WTC11 (cell line): Measurements from ENCODE around the gene IRF2. TPM values are rescaled to one million over a fixed set of nuclear protein-coding genes. Genes with fewer than 3 reads are reported as not detected.

Experiments
- ATAC-seq: fragments of 200-7000 bp; cut with Tn5 transposase; 2 replicates; pipeline ENCODE4 v1.10.0; 2021; ENCODE audit warnings: mild to moderate bottlenecking, moderate library complexity
- CTCF ChIA-PET: fragments of 300-600 bp; sonication (Branson Sonifier 250); formaldehyde crosslinking; loops from one replicate; lab custom pipeline; 2021; ENCODE audit warnings: antibody characterized with exemption; lab: Charles Lee
- POLR2A ChIA-PET: fragments of 350-600 bp; sonication (Branson Sonifier 250); formaldehyde crosslinking; loops from one replicate; lab custom pipeline; 2021; ENCODE audit warnings: antibody characterized with exemption; lab: Charles Lee
- DNase-seq: peaks from one replicate; pipeline ENCODE4 v3.0.0; 2021; ENCODE audit warnings: low spot score
- H3K27ac Mint-ChIP-seq: 2 replicates; pipeline ENCODE4 v1.8.0; 2021; ENCODE audit warnings: mixed read lengths
- H3K27me3 Mint-ChIP-seq: 2 replicates; pipeline ENCODE4 v1.8.0; 2021; ENCODE audit warnings: low read depth, mild to moderate bottlenecking, moderate library complexity, mixed read lengths
- H3K36me3 Mint-ChIP-seq: 2 replicates; pipeline ENCODE4 v1.8.0; 2021; ENCODE audit warnings: mixed read lengths
- H3K4me1 Mint-ChIP-seq: 2 replicates; pipeline ENCODE4 v1.8.0; 2022; ENCODE audit warnings: mixed read lengths
- H3K4me3 Mint-ChIP-seq: 2 replicates; pipeline ENCODE4 v1.8.0; 2021; ENCODE audit warnings: mild to moderate bottlenecking, moderate library complexity, mixed read lengths
- H3K9me3 Mint-ChIP-seq: 2 replicates; pipeline ENCODE4 v1.8.0; 2021; ENCODE audit warnings: mixed read lengths
- ATF2 ChIP-seq: sonication (generic); formaldehyde crosslinking; IDR thresholded peaks from 2 replicates; pipeline ENCODE4 v1.8.1; 2022; ENCODE audit warnings: low read depth, missing genetic modification reagents, borderline replicate concordance
- CBFB ChIP-seq: sonication (generic); formaldehyde crosslinking; IDR thresholded peaks from 2 replicates; pipeline ENCODE4 v1.8.1; 2022; ENCODE audit warnings: mild to moderate bottlenecking, low read depth, missing genetic modification reagents
- CDX4 ChIP-seq: fragments of 250-450 bp; sonication (Bioruptor Pico); IDR thresholded peaks from 2 replicates; pipeline ENCODE4 v1.9.0; 2021; ENCODE audit warnings: moderate library complexity, mild to moderate bottlenecking, inconsistent platforms, borderline replicate concordance
- ESRRA ChIP-seq: sonication (generic); formaldehyde crosslinking; IDR thresholded peaks from 2 replicates; pipeline ENCODE4 v1.8.1; 2022; ENCODE audit warnings: mild to moderate bottlenecking, missing genetic modification reagents, borderline replicate concordance
- KAT7 ChIP-seq: sonication (generic); formaldehyde crosslinking; IDR thresholded peaks from 2 replicates; pipeline ENCODE4 v1.8.1; 2023; ENCODE audit warnings: missing genetic modification reagents, mild to moderate bottlenecking, borderline replicate concordance
- MLX ChIP-seq: sonication (generic); formaldehyde crosslinking; IDR thresholded peaks from 2 replicates; pipeline ENCODE4 v1.8.1; 2023; ENCODE audit warnings: mild to moderate bottlenecking, missing genetic modification reagents, moderate library complexity
- PRRX2 ChIP-seq: fragments of 250-450 bp; sonication (Bioruptor Pico); IDR thresholded peaks from 2 replicates; pipeline ENCODE4 v1.8.0; 2021; ENCODE audit warnings: mild to moderate bottlenecking
- SMAD3 ChIP-seq: sonication (generic); formaldehyde crosslinking; IDR thresholded peaks from 2 replicates; pipeline ENCODE4 v1.8.0; 2022; ENCODE audit warnings: missing genetic modification reagents, mild to moderate bottlenecking, borderline replicate concordance
- TCF7 ChIP-seq: sonication (generic); formaldehyde crosslinking; IDR thresholded peaks from 2 replicates; pipeline ENCODE4 v1.8.0; 2022; ENCODE audit warnings: mild to moderate bottlenecking, low read depth, missing genetic modification reagents, moderate library complexity
- TP53 ChIP-seq: sonication (generic); formaldehyde crosslinking; IDR thresholded peaks from 2 replicates; pipeline ENCODE4 v1.8.1; 2023; ENCODE audit warnings: mild to moderate bottlenecking, missing genetic modification reagents
- ZBTB43 ChIP-seq: sonication (generic); formaldehyde crosslinking; IDR thresholded peaks from 2 replicates; pipeline ENCODE4 v1.8.1; 2023; ENCODE audit warnings: mild to moderate bottlenecking, missing genetic modification reagents
- total RNA-seq: library from RNA; stranded (reverse); gene quantifications from 3 replicates; pipeline ENCODE4 v1.2.3, GENCODE V29; 2021
- TF ChIP-seq, protein P1 (sequence below): sonication (generic); formaldehyde crosslinking; IDR thresholded peaks from 2 replicates; pipeline ENCODE4 v1.8.0; 2022; ENCODE audit warnings: mild to moderate bottlenecking, missing genetic modification reagents
- TF ChIP-seq, protein P2 (sequence below): sonication (generic); formaldehyde crosslinking; IDR thresholded peaks from 2 replicates; pipeline ENCODE4 v1.8.0; 2022; ENCODE audit warnings: mild to moderate bottlenecking, missing genetic modification reagents
- TF ChIP-seq, protein P3 (sequence below): fragments of 250-450 bp; sonication (Bioruptor Pico); IDR thresholded peaks from 2 replicates; pipeline ENCODE4 v1.8.0; 2021; ENCODE audit warnings: mild to moderate bottlenecking
- TF ChIP-seq, protein P4 (sequence below): sonication (generic); formaldehyde crosslinking; IDR thresholded peaks from 2 replicates; pipeline ENCODE4 v1.8.0; 2023; ENCODE audit warnings: missing genetic modification reagents, mild to moderate bottlenecking, borderline replicate concordance
- TF ChIP-seq, protein P5 (sequence below): sonication (generic); formaldehyde crosslinking; IDR thresholded peaks from 2 replicates; pipeline ENCODE4 v1.8.1; 2022; ENCODE audit warnings: missing genetic modification reagents, borderline replicate concordance

The IRF2 gene
- total RNA-seq, 1 experiment from 2014 or later, result 11.8 TPM

GRCh38 chr4:184499996-184500395 is 25.6 kb upstream of the IRF2 start (continued):
- TF ChIP-seq, protein P1, sequence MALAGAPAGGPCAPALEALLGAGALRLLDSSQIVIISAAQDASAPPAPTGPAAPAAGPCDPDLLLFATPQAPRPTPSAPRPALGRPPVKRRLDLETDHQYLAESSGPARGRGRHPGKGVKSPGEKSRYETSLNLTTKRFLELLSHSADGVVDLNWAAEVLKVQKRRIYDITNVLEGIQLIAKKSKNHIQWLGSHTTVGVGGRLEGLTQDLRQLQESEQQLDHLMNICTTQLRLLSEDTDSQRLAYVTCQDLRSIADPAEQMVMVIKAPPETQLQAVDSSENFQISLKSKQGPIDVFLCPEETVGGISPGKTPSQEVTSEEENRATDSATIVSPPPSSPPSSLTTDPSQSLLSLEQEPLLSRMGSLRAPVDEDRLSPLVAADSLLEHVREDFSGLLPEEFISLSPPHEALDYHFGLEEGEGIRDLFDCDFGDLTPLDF (CRISPR knock-in tag), result no peak
- TF ChIP-seq, protein P2, sequence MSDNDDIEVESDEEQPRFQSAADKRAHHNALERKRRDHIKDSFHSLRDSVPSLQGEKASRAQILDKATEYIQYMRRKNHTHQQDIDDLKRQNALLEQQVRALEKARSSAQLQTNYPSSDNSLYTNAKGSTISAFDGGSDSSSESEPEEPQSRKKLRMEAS, result no peak
- TF ChIP-seq TP53 (CRISPR knock-in tag), result no peak
- TF ChIP-seq ZBTB43, result no peak
- no peak for TF ChIP-seq KAT7 (CRISPR knock-in tag)
- TF ChIP-seq MLX (CRISPR knock-in tag), result no peak
- TF ChIP-seq CBFB (CRISPR knock-in tag), result no peak
- no peak for TF ChIP-seq TCF7 (CRISPR knock-in tag)
- no peak for TF ChIP-seq SMAD3 (CRISPR knock-in tag)
- no peak for TF ChIP-seq CDX4
- no peak for TF ChIP-seq ATF2 (CRISPR knock-in tag)
- no peak for TF ChIP-seq PRRX2 (CRISPR knock-in tag)

DNA sequence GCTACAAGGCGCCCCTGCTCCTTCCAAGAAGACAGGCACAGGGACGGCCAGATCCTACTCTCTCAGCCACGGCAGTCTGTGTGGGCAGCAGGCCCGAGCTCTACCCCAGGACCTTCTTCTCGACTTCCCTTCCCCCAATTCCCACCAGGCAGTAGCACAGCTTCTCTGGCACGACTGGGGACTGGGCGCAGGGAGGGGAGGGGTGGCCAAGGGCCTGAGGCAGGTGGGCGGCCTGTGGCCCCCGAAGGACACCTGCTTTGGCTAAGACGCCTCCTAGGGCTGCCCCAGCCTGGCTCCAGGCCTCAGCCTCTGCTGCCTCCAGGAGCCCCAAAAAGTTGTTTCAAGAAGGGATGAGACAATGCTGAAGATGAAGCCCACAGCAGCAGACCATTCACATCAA is 24.2 kb upstream of the IRF2 start:
- Mint-ChIP-seq H3K36me3 (peaks cover 6% of the 10 kb centered on the region; the same call in 1 of the 2 replicates), H3K9me3 (peaks cover 17% of the 10 kb centered on the region), H3K27me3 (no peaks in the 10 kb centered on the region), H3K4me1 (no peaks in the 10 kb centered on the region), H3K4me3 (no peak overlapping the region), H3K27ac (no peak overlapping the region)
- ATAC-seq, result no peak
- TF ChIP-seq, protein P3, sequence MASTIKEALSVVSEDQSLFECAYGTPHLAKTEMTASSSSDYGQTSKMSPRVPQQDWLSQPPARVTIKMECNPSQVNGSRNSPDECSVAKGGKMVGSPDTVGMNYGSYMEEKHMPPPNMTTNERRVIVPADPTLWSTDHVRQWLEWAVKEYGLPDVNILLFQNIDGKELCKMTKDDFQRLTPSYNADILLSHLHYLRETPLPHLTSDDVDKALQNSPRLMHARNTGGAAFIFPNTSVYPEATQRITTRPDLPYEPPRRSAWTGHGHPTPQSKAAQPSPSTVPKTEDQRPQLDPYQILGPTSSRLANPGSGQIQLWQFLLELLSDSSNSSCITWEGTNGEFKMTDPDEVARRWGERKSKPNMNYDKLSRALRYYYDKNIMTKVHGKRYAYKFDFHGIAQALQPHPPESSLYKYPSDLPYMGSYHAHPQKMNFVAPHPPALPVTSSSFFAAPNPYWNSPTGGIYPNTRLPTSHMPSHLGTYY (CRISPR knock-in tag), result no peak
- TF ChIP-seq, protein P4, sequence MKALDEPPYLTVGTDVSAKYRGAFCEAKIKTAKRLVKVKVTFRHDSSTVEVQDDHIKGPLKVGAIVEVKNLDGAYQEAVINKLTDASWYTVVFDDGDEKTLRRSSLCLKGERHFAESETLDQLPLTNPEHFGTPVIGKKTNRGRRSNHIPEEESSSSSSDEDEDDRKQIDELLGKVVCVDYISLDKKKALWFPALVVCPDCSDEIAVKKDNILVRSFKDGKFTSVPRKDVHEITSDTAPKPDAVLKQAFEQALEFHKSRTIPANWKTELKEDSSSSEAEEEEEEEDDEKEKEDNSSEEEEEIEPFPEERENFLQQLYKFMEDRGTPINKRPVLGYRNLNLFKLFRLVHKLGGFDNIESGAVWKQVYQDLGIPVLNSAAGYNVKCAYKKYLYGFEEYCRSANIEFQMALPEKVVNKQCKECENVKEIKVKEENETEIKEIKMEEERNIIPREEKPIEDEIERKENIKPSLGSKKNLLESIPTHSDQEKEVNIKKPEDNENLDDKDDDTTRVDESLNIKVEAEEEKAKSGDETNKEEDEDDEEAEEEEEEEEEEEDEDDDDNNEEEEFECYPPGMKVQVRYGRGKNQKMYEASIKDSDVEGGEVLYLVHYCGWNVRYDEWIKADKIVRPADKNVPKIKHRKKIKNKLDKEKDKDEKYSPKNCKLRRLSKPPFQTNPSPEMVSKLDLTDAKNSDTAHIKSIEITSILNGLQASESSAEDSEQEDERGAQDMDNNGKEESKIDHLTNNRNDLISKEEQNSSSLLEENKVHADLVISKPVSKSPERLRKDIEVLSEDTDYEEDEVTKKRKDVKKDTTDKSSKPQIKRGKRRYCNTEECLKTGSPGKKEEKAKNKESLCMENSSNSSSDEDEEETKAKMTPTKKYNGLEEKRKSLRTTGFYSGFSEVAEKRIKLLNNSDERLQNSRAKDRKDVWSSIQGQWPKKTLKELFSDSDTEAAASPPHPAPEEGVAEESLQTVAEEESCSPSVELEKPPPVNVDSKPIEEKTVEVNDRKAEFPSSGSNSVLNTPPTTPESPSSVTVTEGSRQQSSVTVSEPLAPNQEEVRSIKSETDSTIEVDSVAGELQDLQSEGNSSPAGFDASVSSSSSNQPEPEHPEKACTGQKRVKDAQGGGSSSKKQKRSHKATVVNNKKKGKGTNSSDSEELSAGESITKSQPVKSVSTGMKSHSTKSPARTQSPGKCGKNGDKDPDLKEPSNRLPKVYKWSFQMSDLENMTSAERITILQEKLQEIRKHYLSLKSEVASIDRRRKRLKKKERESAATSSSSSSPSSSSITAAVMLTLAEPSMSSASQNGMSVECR (CRISPR knock-in tag), result no peak
- TF ChIP-seq, protein P5, sequence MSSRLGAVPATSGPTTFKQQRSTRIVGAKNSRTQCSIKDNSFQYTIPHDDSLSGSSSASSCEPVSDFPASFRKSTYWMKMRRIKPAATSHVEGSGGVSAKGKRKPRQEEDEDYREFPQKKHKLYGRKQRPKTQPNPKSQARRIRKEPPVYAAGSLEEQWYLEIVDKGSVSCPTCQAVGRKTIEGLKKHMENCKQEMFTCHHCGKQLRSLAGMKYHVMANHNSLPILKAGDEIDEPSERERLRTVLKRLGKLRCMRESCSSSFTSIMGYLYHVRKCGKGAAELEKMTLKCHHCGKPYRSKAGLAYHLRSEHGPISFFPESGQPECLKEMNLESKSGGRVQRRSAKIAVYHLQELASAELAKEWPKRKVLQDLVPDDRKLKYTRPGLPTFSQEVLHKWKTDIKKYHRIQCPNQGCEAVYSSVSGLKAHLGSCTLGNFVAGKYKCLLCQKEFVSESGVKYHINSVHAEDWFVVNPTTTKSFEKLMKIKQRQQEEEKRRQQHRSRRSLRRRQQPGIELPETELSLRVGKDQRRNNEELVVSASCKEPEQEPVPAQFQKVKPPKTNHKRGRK, result no peak
- no peak for TF ChIP-seq SMAD3 (CRISPR knock-in tag)
- TF ChIP-seq ESRRA (CRISPR knock-in tag), result no peak
- POLR2A ChIA-PET, result interaction anchor here (0.5 kb wide), 1 partner anchor 19 kb away, joined by 3 read pairs; no protein-coding TSS in a partner anchor
- no peak for DNase-seq
- CTCF ChIA-PET, result no interaction called here
